ENCODE data around the gene XRCC4.

The XRCC4 gene

GRCh38 chr5:83281658-83282057 lies 204.3 kb downstream of the XRCC4 start:
- DNase-seq = no peak

- DNase-seq = no peak
Measured at GRCh38 chr5:83283761-83284160, 206.4 kb downstream of the XRCC4 start.

DNA sequence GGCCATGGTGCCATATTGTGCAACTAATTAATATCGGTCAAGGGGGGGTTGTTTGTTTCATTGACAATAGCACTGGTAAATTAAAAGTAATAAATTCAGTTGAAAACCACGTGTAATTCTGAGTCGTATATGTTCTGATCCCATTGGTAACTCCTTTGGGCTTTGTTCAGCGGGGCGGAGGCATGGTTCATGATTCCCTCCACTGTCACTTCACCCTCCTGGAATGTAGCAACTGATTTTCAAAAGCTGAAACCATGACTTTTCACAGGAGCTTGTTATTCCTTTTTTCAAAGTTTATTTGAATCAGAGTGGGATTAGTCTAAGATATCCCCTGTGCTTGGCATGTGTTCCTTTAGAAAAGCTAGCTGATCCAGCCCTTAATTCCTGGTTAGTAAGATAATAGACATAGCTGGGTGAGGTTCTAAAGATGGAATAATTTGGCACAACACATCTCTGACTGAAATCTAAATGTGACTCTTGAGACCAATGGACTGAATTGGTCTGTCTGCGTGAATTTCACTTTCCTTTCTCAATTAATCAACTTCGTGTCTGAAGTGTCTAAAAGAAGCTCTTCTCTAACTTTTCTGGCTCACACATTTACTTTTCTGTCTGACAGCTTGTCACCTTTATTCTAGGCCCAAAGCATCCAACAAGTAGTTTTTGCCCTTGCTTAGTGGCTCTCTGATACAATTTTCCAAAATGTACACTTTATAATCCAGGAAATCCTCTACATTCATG lies 208.5 kb downstream of the XRCC4 start:
- no peak for DNase-seq

DNA sequence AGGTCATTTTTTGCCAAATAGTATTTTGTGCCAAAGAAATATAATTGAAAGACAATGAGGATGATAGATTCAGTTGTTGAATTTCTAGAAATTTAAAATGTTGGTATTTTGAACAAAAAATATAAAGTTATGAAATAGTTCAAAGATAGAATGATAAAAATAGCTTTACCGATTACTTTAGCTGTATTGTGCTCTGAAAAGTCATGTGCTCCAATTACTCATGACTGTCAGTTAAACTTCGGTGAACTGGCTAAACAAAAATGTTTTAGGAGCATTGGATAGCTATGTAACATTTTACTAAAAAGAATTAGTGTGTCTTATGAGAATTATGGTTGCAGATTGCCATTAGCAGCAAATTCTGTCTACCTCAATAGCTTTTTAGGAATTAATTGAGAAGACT lies 216.9 kb downstream of the XRCC4 start:
- DNase-seq = no peak

DNA sequence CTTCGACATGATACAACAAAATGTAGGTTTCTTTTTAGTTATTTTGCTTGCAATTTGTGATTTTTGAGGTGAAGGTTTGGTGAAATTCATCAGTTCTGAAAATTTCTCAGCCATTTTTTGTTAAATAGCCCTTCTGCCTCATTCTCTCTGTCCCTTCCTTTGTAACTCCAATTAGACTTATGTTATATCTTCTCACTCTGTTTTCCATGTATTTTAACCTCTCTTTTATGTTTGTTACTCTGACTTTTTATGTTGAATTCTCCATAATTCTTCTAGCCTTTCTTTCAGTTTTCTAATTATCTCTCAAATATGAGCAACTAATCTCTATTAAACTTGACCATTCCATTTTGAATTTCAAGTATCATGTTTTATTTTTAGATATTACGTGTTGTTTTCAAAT lies 222.0 kb downstream of the XRCC4 start:
- no peak for DNase-seq

DNA sequence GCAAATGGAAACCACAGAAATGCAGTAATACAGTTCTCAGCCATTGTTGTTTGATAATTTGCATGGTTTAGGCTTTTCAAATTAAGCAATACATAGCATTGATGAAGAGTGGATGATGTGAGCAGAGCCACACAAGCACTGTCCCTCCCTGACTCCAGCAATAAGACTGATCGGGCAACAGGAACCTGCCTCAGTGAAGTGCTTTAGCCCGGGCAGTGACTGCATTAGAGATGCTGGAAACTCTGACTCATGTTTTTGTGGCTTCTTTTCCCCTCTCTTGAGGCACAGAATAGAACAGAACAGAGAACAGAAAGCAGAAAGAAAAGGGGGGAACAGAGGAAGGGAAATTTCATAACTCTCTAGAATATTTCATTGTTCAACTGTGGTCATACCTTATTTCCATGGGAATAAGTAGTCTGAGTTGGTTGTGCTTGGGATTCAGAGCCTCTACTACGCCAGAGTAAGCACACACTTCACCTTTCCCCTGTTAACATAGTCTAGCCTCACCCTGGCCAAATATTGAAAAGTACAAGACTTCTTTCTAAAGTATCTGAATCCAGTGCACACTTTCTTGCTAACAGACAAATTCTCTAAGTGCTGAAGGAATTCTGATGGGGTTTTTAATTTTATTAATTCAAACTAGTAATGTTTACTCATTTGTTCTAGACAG lies 229.4 kb downstream of the XRCC4 start:
- DNase-seq = no peak

GRCh38 chr5:83312663-83313062 lies 235.3 kb downstream of the XRCC4 start:
- no peak for DNase-seq

DNA sequence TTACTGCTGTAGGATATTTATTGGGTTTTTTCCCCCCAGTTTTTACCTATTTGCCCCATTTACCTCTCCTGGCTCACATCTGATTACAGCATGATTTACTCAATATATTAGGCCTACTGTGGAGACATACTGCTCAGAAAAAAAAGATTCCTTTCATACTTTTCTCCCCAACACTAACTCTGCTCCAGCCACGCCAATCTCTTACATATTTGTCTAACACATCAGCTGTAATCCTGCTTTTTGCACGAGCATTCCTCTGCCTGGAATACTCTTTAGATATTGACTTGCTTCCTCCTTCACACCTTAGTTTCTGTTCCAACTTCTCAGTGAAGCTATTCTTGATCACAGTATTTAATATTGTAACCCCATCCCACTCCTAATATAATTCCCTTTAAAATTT lies 236.1 kb downstream of the XRCC4 start:
- DNase-seq = no peak

DNA sequence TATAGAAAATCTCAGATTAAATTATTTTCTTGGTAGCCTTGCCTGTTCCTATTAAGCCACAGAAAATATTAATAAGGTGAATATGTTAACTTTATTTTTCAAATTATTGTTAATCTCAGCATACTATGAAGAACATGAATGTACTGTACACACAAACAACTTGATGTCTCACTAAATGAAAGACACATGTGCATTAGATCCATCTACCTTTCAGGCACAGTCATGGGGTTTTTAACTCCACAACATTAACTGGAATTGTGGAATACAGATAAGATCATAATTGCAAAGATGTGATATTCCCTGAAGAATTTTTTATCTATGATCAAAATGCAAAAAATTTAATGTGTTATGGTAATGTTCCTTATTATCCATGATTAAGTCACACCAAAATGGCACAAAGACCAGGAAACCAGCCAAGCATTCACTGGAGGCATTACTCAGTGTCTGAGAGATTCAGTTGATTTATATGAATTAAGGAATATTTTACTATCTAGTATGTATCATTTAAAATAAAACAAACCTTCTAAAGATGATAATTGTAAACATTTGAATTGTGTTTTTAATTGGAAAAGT lies 244.2 kb downstream of the XRCC4 start:
- no peak for DNase-seq

DNA sequence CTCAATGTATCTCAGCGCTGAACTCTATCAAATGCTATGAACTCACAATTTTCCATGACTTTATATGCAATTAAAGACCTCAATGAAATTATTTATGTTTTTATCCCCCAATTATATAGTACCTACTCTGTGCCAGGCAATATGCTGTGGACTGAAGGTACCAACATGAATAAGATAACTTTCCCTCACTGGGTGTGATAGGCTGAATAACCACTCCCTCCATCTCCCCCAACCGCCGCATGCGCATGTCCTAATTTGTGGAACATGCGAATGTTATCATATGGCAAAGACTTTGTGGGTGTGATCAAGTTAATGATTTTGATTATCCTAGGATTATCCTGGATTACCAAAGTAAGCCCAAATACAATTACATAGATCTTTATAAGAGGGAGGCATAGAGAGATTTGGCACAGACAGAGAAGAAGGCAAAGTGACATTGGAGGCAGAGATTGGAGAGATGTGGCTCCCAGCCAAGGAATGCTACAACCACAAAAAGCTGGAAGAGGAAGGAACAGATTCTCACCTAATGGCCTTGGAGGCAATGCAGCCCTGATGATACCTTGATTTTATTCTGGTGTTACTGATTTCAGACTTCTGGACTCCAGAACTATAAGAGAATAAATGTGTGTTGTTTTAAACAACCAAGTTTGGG lies 245.1 kb downstream of the XRCC4 start:
- DNase-seq = no peak

DNA sequence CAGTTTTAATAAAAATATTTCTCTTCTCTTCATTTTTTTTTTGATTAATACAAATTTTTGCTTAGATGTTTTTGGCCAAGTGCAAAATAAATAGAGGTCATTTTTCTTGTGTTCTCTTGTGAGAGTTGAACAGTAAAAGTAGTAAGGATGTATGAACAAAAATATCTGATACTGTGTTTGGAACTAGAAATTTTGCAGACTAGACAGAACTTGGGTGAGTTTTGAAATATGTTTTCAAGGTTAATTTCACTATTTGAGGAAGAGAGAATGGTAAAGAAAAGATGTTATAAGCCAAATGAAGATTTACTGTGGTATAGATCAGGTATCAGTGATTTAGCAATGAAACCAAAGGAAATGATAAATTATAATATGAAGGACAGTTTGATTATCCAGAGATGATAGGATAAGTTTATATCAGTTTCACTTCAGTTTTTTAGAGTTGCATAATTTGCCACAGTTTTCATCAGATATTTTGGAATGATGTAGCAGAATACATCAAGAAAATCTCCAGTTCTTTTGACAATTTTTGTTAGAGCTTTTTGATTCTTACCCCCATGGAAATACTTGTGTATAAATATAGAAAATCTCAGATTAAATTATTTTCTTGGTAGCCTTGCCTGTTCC lies 246.3 kb downstream of the XRCC4 start:
- no peak for DNase-seq

GRCh38 chr5:83331842-83332241 lies 254.5 kb downstream of the XRCC4 start:
- no peak for DNase-seq

DNA sequence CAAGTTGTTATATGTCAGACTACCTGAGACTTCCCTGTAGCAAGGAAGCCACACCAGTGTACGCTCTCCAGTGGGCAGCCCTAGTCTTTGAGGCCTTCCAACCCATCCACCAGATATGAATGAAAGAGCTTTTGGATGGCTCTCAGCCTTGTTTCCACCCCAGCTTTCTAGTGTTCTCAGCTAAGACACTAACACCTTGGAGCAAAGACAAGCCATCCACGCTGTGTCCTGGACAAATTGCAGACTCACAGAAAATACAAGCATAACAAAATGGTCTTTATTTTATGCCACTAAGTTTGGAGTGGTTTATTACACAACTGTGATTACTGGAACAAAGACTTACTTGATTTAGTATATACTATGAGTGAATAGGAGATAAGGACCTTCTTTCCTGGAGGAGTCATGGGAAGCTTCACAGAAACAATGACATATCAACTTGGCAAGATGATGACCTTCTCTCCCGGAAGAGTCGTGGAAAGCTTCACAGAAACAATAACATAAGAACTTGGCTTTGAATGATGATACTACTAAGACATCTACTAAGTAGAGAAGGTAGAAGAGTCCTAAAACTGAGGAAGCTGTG lies 260.2 kb downstream of the XRCC4 start:
- no peak for DNase-seq

GRCh38 chr5:83340511-83340918 lies 263.2 kb downstream of the XRCC4 start:
- DNase-seq = no peak

DNA sequence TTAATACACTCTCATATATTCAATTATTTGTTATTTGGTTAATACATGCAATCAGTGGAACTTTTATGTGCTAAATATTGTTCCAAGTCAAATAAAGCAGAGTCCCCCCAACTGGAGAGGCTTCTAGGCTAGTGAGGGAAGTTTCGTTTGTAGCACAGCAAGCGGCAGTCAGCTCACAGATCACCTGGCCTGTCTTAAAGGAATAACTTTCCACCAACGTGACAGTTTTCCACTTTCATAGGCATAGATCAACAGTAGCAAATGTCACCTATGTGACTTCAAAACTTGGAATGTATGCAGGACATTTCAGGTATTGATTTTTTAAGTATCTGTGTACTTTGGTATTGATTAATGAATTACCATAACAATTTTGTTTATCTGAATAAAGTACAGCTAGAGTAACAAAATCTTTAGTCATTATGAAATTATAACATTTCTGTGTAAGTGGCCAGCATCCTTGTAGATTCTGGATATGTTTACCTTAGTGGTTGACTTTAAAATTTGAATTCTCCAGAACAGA lies 264.5 kb downstream of the XRCC4 start:
- DNase-seq = no peak

DNA sequence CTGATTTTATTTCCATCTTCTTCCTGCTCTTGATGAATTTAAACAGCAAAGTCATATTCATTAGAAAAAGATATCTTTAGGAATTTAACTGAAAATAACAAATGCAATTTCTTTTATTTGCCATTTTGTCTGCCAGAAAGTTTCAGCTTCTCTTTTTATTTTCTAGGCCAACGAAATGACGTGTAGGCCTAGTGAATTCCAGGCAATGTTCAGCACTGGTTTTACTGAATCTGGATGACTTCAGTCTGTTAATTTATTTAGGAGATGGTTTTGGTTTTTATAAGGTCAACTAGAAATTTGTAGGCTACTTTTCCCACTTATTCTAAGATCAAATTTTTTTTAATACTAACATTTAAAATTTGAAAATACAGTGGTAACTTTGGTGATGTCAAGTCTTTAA lies 265.1 kb downstream of the XRCC4 start:
- no peak for DNase-seq

DNA sequence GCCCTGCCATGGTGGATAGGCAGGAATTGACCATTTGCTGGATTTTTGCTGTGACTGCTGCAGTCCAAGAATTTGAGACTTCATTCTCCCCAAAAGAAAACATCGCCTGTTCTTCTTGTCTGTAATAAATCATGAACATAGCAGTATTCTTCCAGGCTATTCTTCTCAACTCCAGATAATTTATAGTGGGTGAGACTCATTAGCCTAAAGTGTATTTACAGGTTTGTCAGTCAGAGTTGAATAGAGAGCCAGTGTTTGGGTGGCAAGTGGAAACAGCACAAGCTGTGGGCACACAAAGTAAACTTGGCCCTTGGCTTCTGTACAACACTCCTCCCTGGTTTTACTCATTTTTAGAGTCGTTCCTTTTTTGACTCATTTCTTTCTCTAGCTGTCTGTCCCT lies 266.0 kb downstream of the XRCC4 start:
- DNase-seq = no peak

DNA sequence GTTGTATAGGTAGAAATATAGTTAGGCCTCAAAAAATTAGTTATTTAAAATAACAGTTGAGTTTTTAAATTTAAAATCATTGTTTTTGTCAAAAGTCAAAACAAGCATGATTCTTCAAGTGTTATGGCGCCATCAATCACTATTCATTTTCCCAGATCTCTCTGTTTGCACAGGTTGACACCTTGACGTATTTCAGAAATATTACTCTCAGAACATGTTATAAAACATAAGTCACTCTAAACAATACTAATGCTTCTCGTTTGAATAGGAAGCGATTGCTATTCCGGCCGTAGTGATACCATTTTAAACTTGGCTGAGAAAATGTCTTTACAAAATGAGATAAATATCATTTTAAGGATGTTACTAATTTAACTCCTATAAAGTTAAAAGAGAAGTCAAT lies 268.1 kb downstream of the XRCC4 start:
- DNase-seq = no peak

GRCh38 chr5:83348281-83348780 lies 271.0 kb downstream of the XRCC4 start:
- no peak for DNase-seq

- DNase-seq = no peak
Measured at GRCh38 chr5:83353231-83353630, 275.9 kb downstream of the XRCC4 start.

GRCh38 chr5:83353774-83354173 lies 276.4 kb downstream of the XRCC4 start:
- no peak for DNase-seq

GRCh38 chr5:83354958-83355357 lies 277.6 kb downstream of the XRCC4 start:
- no peak for DNase-seq

All from activated CD4-positive, CD25-positive, alpha-beta regulatory T cell (primary cell).